SK-N-MC (cell line): ENCODE data around the gene GOLT1A.

Source experiments
- DNase-seq: peaks from one replicate; pipeline ENCODE4 v3.0.0-alpha.2; 2011; ENCODE audit warnings: low read depth, low spot score
- H3K27ac ChIP-seq: fragments of 200-600 bp; sonication (generic); 2 replicates; pipeline ENCODE4 v1.5.1; 2016; ENCODE audit warnings: mixed run types
- H3K36me3 ChIP-seq: fragments of 200-600 bp; sonication (generic); 2 replicates; pipeline ENCODE4 v1.6.1; 2017; ENCODE audit warnings: antibody characterized with exemption, low read length, mixed read lengths; ENCODE audit not compliant: insufficient read depth
- H3K4me3 ChIP-seq: fragments of 200-600 bp; sonication (generic); 2 replicates; pipeline ENCODE4 v1.5.1; 2016
- H3K9ac ChIP-seq: fragments of 200-600 bp; sonication (generic); 2 replicates; pipeline ENCODE4 v1.8.0; 2017; ENCODE audit warnings: mixed run types, mixed read lengths; ENCODE audit not compliant: insufficient read length
- H3K9me3 ChIP-seq: fragments of 200-600 bp; sonication (generic); 2 replicates; pipeline ENCODE4 v1.6.1; 2017; ENCODE audit warnings: low read depth, mild to moderate bottlenecking, antibody characterized with exemption, low read length, moderate library complexity, mixed read lengths
- EZH2 ChIP-seq: fragments of 200-600 bp; sonication (generic); IDR thresholded peaks from one replicate; pipeline ENCODE4 v1.6.1; 2017; ENCODE audit warnings: antibody characterized with exemption
- FOXP2 ChIP-seq: optimal IDR thresholded peaks from 2 replicates; pipeline ENCODE3; 2011; ENCODE audit warnings: mild to moderate bottlenecking, moderate library complexity; ENCODE audit not compliant: insufficient read depth; ENCODE audit errors: extremely low read length, control extremely low read depth
- POLR2AphosphoS5 ChIP-seq: IDR thresholded peaks from 2 replicates; pipeline ENCODE4 v1.6.1; 2012; ENCODE audit warnings: mild to moderate bottlenecking, low read depth, low read length, borderline replicate concordance

The GOLT1A gene

GRCh38 chr1:204161609-204162493, 51.9 kb downstream of the GOLT1A start:
- Histone ChIP-seq H3K27ac (no peak overlapping the region), H3K4me3 (no peak overlapping the region), H3K36me3 (no peaks in the 10 kb centered on the region), H3K9me3 (no peaks in the 10 kb centered on the region), H3K9ac (no peak overlapping the region)
- no peak for TF ChIP-seq FOXP2
- TF ChIP-seq EZH2, result no peak
- TF ChIP-seq POLR2AphosphoS5, result no peak
- no peak for DNase-seq

GRCh38 chr1:204157962-204158361, 55.8 kb downstream of the GOLT1A start:
- no peaks in the 10 kb centered on the region for H3K36me3 ChIP-seq
- H3K9me3 ChIP-seq, result no peaks in the 10 kb centered on the region
- H3K27ac ChIP-seq, result no peak overlapping the region
- H3K9ac ChIP-seq, result no peak overlapping the region
- TF ChIP-seq POLR2AphosphoS5 (no peak), EZH2 (no peak), FOXP2 (no peak)
- no peak for DNase-seq
- no peak overlapping the region for H3K4me3 ChIP-seq

- H3K36me3 ChIP-seq, result no peaks in the 10 kb centered on the region
- TF ChIP-seq POLR2AphosphoS5, result no peak
These were observed 57.9 kb downstream of the GOLT1A start for GRCh38 chr1:204155881-204156280.

GRCh38 chr1:204154568-204155255, 59.1 kb downstream of the GOLT1A start:
- Histone ChIP-seq H3K4me3 (no peak overlapping the region), H3K36me3 (no peaks in the 10 kb centered on the region), H3K9me3 (no peaks in the 10 kb centered on the region), H3K9ac (no peak overlapping the region), H3K27ac (no peak overlapping the region)
- DNase-seq, result no peak
- no peak for TF ChIP-seq EZH2
- TF ChIP-seq FOXP2, result no peak
- no peak for TF ChIP-seq POLR2AphosphoS5

More at GRCh38 chr1:204155881-204156280, 57.9 kb downstream of the GOLT1A start:
- H3K9ac ChIP-seq, result no peak overlapping the region
- no peak overlapping the region for H3K27ac ChIP-seq
- no peak for DNase-seq
- H3K9me3 ChIP-seq, result no peaks in the 10 kb centered on the region
- H3K4me3 ChIP-seq, result no peak overlapping the region

GRCh38 chr1:204153667-204154066, 60.1 kb downstream of the GOLT1A start:
- TF ChIP-seq POLR2AphosphoS5 (no peak), EZH2 (no peak), FOXP2 (no peak)
- H3K9me3 ChIP-seq, result no peaks in the 10 kb centered on the region
- H3K4me3 ChIP-seq, result no peak overlapping the region
- DNase-seq, result no peak
- no peak overlapping the region for H3K27ac ChIP-seq
- H3K36me3 ChIP-seq, result no peaks in the 10 kb centered on the region
- no peak overlapping the region for H3K9ac ChIP-seq

- Histone ChIP-seq H3K9ac (peak overlapping the region; percentile 73), H3K36me3 (no peaks in the 10 kb centered on the region), H3K9me3 (no peaks in the 10 kb centered on the region), H3K27ac (no peak overlapping the region), H3K4me3 (peak overlapping the region; percentile 85)
- no peak for DNase-seq
- TF ChIP-seq POLR2AphosphoS5, result no peak
- TF ChIP-seq FOXP2, result no peak
- no peak for TF ChIP-seq EZH2
These were observed 61.3 kb downstream of the GOLT1A start for GRCh38 chr1:204152310-204153044.

- TF ChIP-seq POLR2AphosphoS5, result no peak
- no peak for TF ChIP-seq FOXP2
- no peak for TF ChIP-seq EZH2
- Histone ChIP-seq H3K9ac (peak within 1 kb of the TSS; percentile 73), H3K36me3 (no peaks in the 10 kb centered on the region), H3K9me3 (no peaks in the 10 kb centered on the region), H3K4me3 (peak within 1 kb of the TSS; percentile 85), H3K27ac (no peak within 1 kb of the TSS)
- DNase-seq, result no peak
These were observed 62.1 kb downstream of the GOLT1A start, which contains the start of gene ETNK2 for GRCh38 chr1:204151552-204152309. Gene ETNK2, minus strand, starts transcription at chr1:204152044. Its CDS starts 192 bp downstream, at chr1:204151852.
